GM06990 (cell line): ENCODE measurements around the gene TBC1D9B.

ENCODE experiments used
- DNase-seq: peaks from one replicate; pipeline ENCODE4 v3.0.0-alpha.2; 2011; ENCODE audit not compliant: insufficient read length; ENCODE audit errors: extremely low read depth
- H3K27me3 ChIP-seq: replicated peaks from 2 replicates; pipeline ENCODE4 v1.6.0; 2011; ENCODE audit warnings: low read length; ENCODE audit not compliant: control insufficient read depth, insufficient read depth
- H3K36me3 ChIP-seq: 2 replicates; pipeline ENCODE4 v1.5.1; 2011; ENCODE audit warnings: low read length; ENCODE audit not compliant: control insufficient read depth, insufficient read depth
- H3K4me3 ChIP-seq: replicated peaks from 2 replicates; pipeline ENCODE4 v1.5.1; 2011; ENCODE audit warnings: low read depth, mild to moderate bottlenecking, control low read depth, low read length
- TF ChIP-seq, protein P1 (sequence below): IDR thresholded peaks from 2 replicates; pipeline ENCODE4 v1.5.1; 2011; ENCODE audit warnings: low read length, control low read depth, mild to moderate bottlenecking, inconsistent platforms; ENCODE audit not compliant: insufficient read depth, poor library complexity, severe bottlenecking

The TBC1D9B gene

DNA sequence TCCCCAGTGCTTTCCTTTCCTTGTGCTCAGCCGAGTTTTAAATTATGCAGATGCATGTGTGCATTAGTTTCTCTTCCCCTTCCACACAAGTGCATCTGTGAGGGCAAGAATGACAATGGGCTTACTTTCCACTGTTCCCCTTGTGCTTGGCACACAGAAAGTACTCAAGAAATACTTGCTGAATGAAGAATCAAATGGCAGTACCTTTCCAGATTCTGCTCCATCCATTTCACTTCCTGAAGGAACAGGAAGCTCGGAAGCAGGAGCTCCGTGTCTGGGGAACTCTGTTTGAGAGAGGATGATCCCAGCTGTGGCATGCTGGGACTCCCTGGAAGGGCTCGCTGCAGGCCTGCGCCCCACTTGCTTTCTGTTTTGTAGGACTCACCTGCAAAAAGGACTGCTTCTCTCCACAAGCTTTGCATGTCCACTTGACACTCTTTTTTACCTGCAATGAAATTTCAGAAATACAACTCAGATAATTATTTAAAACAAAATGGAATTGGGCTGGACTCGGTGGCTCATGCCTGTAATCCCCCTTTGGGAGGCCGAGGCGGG lies 54.6 kb downstream of the TBC1D9B start:
- TF ChIP-seq, protein P1, sequence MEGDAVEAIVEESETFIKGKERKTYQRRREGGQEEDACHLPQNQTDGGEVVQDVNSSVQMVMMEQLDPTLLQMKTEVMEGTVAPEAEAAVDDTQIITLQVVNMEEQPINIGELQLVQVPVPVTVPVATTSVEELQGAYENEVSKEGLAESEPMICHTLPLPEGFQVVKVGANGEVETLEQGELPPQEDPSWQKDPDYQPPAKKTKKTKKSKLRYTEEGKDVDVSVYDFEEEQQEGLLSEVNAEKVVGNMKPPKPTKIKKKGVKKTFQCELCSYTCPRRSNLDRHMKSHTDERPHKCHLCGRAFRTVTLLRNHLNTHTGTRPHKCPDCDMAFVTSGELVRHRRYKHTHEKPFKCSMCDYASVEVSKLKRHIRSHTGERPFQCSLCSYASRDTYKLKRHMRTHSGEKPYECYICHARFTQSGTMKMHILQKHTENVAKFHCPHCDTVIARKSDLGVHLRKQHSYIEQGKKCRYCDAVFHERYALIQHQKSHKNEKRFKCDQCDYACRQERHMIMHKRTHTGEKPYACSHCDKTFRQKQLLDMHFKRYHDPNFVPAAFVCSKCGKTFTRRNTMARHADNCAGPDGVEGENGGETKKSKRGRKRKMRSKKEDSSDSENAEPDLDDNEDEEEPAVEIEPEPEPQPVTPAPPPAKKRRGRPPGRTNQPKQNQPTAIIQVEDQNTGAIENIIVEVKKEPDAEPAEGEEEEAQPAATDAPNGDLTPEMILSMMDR, result no peak
- Histone ChIP-seq H3K4me3 (no peak overlapping the region), H3K27me3 (no peaks in the 10 kb centered on the region), H3K36me3 (peaks cover 9% of the 10 kb centered on the region)
- DNase-seq, result peak; percentile 50

- no peaks in the 10 kb centered on the region for H3K27me3 ChIP-seq
- no peak overlapping the region for H3K4me3 ChIP-seq
- peaks cover 15% of the 10 kb centered on the region for H3K36me3 ChIP-seq
- TF ChIP-seq, protein P1, result no peak
- no peak for DNase-seq
Observed at GRCh38 chr5:179841621-179842020, 66.1 kb downstream of the TBC1D9B start.

- peaks cover 21% of the 10 kb centered on the region for H3K36me3 ChIP-seq
- no peak overlapping the region for H3K4me3 ChIP-seq
- no peak for DNase-seq
- H3K27me3 ChIP-seq, result no peaks in the 10 kb centered on the region
- TF ChIP-seq, protein P1, result no peak
Observed at GRCh38 chr5:179840766-179841165, 66.9 kb downstream of the TBC1D9B start.

DNA sequence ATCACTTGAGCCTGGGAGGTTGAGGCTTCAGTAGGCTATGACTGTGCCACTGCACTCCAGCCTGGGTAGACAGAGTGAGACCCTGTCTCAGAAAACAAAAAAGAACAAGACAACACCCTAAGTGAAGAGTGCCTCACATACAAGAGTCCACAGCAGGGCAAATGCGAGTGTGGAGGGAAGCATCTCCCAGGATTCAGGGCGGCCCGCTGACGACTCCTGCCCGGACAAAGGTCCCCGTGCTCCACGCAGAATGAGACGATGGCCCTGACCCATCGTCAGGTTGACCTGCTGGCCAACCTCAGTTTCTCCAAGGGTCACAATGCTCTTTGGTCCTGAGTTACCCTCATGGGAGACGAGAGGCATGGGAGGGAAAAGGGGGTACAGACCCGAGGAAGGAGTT lies 67.4 kb downstream of the TBC1D9B start:
- TF ChIP-seq, protein P1, result no peak
- H3K36me3 ChIP-seq, result peaks cover 21% of the 10 kb centered on the region
- no peaks in the 10 kb centered on the region for H3K27me3 ChIP-seq

GRCh38 chr5:179839328-179840256 lies 68.1 kb downstream of the TBC1D9B start:
- TF ChIP-seq, protein P1, result no peak
- Histone ChIP-seq H3K36me3 (peaks cover 21% of the 10 kb centered on the region), H3K27me3 (no peaks in the 10 kb centered on the region), H3K4me3 (no peak overlapping the region)
- DNase-seq, result no peak

More for the DNA sequence above, 67.4 kb downstream of the TBC1D9B start:
- H3K4me3 ChIP-seq, result no peak overlapping the region
- DNase-seq, result no peak
